Measurements from ENCODE around the gene PLEKHG5.

GRCh38 chr1:6471086-6471969 is 20.1 kb downstream of the PLEKHG5 start:
- TF ChIP-seq POLR2A (IDR thresholded peaks at IDR 0.05) (no peak), CTCF (IDR thresholded peaks at IDR 0.05) (no peak)

Measured in uterus (tissue), 2 donors.